Nucleus accumbens (tissue), 56 donors: ENCODE measurements around the gene RNF215.
A peak's percentile ranks its signal among the peaks of the same experiment; 100 is the strongest.
"Not testable (repeated sequence)": the region's sequence is repeated elsewhere in the genome, so short reads cannot be mapped to it uniquely, and the experiment has no call there.

Experiments used
- DNase-seq, 56 donors: peaks; one replicate each; lab custom pipeline; 2025; lab: John Stamatoyannopoulos, UW

Gene RNF215

GRCh38 chr22:30368420-30368819, 18.8 kb downstream of the RNF215 start:
- DNase-seq, result no peak

- no peak for DNase-seq
Measured at GRCh38 chr22:30365891-30366290, 21.3 kb downstream of the RNF215 start.

GRCh38 chr22:30362651-30363281, 24.4 kb downstream of the RNF215 start:
- DNase-seq, result no peak

- DNase-seq, result no peak
Measured at GRCh38 chr22:30361916-30362650, 25.1 kb downstream of the RNF215 start.

- no peak for DNase-seq
Measured at GRCh38 chr22:30358541-30358940, 28.7 kb downstream of the RNF215 start.

- no peak for DNase-seq
Measured at GRCh38 chr22:30357650-30358215, 29.5 kb downstream of the RNF215 start.

- peak in 3 of 56 donors; percentile 42 to 54 (median 52) for DNase-seq
Measured at GRCh38 chr22:30357236-30357570, 30.0 kb downstream of the RNF215 start.

- peak in 55 of 56 donors; percentile 46 to 92 (median 86) for DNase-seq
Measured at GRCh38 chr22:30356449-30357235, 30.6 kb downstream of the RNF215 start, which contains the start of the genes CCDC157 and SF3A1. TSS of gene CCDC157 (plus strand) at chr22:30357007. CDS start at chr22:30366001, 8,994 bp downstream. TSS of gene SF3A1 (minus strand) at chr22:30356894. CDS start at chr22:30356792, 102 bp downstream.

- no peak for DNase-seq
Measured at GRCh38 chr22:30354644-30355043, 32.6 kb downstream of the RNF215 start.

- DNase-seq, result no peak
Measured at GRCh38 chr22:30351226-30351625, 36.0 kb downstream of the RNF215 start.

- peak in 1 of 56 donors; percentile 9 for DNase-seq
Measured at GRCh38 chr22:30348809-30349208, 38.4 kb downstream of the RNF215 start.

GRCh38 chr22:30348404-30348803, 38.8 kb downstream of the RNF215 start:
- DNase-seq, result no peak

- no peak for DNase-seq
Measured at GRCh38 chr22:30347255-30347892, 39.8 kb downstream of the RNF215 start.

- DNase-seq, result no peak
Measured at GRCh38 chr22:30344447-30345200, 42.6 kb downstream of the RNF215 start.

GRCh38 chr22:30340911-30341685, 46.1 kb downstream of the RNF215 start:
- peak; percentile 20 to 98 (median 83) for DNase-seq

GRCh38 chr22:30338802-30339201, 48.4 kb downstream of the RNF215 start:
- DNase-seq, result no peak

GRCh38 chr22:30338341-30338740, 48.9 kb downstream of the RNF215 start:
- DNase-seq, result not testable (repeated sequence)

- DNase-seq, result peak in 2 of 56 donors; percentile 10 to 16
Measured at GRCh38 chr22:30337461-30337778, 49.8 kb downstream of the RNF215 start.
